HG02798 (cell line): ENCODE results near the gene GUCY2D.
"Not testable (repeated sequence)": the region's sequence is repeated elsewhere in the genome, so short reads cannot be mapped to it uniquely, and the experiment has no call there.

Experiments
- ATAC-seq: cut with Tn5 transposase; IDR thresholded peaks from one replicate; pipeline ENCODE4 v1.9.1; 2021; ENCODE audit warnings: mild to moderate bottlenecking; ENCODE audit not compliant: unreplicated experiment, poor library complexity

Gene GUCY2D

DNA sequence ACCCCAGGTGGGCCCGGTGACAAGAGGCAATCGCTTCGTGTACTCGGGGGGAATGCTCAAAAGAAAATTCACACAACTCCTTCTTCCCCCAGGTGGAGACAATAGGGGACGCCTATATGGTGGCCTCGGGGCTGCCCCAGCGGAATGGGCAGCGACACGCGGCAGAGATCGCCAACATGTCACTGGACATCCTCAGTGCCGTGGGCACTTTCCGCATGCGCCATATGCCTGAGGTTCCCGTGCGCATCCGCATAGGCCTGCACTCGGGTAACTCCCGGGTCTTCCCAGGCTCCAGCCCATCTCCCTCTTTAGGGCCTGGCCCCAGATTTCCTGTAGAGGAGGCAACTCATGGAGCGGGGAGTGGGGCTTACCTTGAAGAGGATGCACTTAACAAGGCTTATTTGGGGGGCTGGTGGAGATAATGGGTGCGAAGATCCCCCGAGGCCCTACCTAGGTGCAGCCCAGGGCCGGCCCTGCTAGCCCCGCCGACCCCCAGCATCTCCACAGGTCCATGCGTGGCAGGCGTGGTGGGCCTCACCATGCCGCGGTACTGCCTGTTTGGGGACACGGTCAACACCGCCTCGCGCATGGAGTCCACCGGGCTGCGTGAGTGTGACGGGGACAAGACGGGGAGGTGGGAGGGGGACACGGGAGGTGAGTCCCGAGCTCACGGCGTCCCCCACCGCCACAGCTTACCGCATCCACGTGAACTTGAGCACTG, 13.0 kb downstream of the GUCY2D start:
- no peak for ATAC-seq

DNA sequence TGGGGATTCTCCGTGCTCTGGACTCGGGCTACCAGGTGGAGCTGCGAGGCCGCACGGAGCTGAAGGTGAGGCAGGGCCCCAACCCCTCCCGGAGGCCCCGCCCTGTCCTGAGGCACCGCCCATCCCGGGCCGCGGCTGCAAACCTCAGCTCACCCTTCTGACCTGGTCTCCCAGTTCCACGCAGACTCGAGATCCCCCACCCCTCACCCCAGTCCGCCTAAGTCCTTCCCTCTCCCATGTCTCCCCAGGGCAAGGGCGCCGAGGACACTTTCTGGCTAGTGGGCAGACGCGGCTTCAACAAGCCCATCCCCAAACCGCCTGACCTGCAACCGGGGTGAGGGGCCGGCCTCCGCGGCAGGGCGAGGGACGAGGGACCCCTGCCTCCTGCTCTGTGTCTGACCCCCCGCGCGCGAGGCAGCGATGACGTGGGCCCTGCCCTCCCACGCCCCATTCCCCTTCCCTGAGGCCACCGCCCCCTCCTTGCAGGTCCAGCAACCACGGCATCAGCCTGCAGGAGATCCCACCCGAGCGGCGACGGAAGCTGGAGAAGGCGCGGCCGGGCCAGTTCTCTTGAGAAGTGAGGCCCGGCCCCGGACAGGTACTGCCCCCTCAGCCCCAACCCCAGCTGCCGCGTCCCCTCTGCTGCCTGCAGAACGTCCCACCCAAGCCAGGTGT, 13.7 kb downstream of the GUCY2D start:
- ATAC-seq: no peak

DNA sequence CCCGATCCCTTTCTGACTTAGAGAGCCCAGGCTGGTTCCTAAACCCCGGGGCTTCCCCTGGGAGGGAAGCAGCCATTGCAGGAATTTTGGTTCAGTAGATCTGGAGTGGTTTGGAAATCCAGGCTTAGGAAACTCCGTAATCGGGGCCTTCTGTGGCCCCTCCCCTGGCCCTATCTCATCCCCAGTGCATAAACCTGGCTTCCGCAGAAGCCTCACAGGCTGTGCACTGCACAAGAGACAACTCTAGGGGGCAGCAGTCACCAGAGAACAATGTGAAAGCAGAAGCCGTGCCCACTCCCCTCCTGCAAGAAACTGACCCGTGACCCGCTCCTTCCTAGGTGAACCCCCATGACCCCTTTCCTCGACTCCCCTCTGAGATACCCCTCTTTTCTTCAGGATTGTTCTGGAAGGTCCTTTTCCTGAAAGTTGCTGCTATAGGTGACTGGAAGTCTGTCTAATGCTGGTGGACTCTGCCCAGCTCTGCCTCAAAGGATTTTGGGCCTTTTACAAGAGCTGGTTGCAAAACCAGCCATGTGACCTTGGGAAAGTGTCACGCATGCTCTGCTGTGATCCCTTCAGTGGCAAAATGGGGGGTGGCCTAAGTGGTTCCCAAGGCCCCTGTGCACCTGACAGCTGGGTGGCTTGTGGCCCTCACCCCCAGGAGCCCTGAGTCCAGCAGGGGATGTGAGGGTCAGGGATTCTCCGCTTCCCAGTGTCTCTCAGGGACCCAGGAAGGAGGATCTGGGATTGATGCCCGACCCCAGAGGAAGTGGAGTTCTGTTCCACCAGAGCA, 14.4 kb downstream of the GUCY2D start:
- no peak for ATAC-seq

DNA sequence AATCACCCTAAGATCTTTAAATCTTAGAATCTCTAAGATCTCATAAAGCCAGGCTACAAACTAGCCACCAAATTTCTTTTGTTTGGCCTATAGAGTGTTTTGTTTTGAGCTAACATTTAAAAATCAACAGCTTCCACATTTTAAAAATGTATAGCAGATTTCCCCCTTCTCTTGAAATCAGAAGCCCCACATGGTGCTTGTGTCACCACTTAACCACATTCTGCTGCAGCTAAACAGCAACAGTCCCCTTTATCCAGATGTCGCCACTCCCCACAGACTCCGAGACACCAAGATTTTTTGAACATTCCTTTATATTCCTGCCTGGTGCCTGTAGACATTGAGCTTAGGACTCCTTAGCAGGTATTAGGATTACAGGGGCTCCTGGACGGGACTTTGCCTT, 16.0 kb downstream of the GUCY2D start:
- no peak for ATAC-seq

DNA sequence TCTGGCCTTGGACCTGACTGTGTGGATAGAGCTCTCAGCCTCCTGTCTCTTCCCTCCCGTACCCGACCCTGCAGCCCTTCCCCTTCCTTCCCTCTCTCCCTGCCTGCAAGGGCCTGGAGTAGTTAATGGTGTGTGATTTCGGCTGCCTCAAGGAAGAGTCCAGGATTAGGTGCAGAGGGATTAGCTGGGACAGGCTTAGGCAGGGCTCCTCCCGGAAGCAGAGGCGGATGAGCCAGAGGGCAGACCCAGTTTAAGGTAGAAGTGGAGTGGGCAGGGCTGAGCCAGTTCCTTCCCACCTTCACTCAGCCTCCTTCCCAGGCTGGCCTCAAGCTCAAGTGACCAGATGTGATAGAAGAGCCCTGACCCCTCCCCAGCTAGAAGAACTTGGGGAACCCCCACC, 16.8 kb downstream of the GUCY2D start:
- no peak for ATAC-seq

DNA sequence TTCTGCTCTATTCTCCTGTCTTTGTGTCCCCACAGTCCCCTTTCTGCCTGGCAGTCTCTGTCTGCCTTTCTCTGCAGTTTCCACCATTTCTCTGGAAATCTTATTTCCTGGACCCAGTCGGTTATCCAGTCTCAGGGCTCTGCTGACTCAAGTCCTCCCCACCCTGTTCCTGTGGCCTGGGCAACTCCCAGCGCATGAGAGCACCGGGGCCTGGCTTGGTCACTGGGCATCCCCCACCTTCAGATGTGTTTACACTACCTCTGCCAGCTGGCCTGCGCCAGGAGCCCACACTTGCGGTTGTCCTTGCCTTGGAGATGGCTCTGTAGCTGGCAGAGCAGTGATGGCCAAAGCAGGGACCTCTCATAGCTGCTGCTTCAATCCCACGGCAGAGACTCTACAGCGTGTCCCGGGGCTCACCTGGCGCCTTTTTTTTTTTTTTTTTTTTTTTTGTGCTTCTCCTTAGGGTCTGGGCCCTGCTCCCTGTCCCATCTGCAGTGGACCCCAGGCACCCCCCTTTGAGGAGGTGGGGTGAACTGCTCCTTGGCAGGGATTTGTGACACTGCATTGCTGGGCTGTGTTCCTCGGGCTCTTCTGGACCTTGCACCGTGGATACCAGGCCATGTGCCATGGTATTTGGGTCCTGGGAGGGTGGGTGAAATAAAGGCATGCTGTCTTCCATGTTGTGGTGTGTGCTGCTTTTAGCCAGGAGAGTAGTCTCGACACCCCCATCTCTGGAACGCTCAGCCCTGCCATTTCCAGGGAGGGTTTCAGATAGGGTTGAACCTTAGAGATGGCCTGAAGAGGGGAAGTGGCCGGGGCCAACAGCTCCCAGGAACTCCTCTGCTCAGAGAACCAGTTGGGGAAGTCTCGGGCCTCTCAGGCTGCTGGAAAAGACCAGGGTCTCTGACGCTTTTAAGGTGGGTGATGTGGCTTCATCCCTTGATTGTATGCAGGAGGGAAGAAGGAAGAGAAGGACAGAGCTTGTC, 17.5 kb downstream of the GUCY2D start:
- no peak for ATAC-seq

DNA sequence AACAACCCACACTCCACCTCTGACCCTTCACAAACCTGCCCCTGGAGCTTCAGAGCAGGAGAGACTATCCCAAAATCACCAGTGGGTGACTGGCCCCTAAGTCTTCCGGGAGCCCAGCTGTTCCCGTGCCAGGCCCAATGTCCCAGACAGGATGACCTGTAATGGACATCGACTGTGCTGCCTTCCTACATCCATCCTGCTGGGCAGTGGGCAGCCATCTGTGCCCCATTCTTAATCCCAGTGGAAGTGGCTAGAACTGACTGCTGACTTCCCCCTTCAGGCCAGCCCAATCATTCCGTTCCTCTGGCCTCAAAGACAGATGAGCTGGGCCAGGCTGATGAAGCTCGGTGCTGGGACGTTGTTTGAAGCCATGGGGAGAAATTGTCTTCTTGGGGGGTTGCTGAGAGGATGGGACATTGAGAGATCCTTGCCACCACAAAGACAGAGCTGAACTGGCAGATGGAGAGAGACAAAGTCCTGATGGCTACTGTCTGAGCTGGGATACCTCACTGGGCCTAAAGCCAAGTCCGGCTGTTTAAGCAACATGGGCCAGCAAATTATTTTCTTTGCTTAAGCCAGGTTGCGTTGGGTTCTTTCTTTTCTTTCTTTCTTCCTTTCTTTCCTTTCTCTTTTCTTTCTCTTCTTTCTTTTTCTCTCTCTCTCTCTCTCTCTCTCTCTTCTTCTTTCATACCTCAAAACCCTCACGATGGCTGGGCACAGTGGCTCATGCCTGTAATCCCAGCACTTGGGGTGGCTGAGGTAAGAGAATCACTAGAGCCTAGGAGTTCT, 18.6 kb downstream of the GUCY2D start:
- ATAC-seq: no peak

DNA sequence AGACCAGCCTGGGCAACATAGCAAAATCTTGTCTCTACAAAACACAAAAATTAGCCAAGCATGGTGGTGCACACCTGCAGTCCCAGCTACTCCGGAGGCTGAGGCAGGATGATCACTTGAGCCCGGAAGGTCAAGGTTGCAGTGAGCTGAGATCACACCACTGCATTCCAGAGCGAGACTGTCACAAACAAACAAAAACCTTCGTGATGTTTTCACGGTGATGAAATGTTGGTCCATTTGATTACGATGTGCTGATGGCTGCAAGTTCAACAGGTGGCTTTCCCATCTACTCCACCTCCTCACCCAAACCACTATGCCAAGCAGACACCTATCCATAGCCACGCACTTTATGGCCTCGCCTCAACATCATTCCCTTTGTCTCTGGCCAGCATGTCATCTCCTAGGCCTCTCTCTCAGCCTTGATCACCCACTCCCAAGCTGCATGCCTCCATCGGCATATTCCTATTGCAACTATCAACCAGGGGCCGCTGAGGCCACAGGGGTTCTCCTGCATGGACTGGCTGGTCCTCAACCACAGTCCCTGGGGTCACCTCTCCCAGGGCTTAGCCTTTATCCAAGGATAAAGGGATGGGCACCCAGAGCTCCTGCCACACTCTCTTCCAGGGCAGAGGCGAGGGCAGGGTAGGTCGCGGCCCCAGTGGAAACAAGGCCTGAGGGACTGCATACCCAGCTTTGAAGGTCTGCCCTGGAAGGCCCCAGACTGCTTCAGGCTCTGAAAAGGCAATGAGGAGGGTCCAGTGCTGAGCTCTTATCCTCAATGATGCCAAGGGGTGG, 19.3 kb downstream of the GUCY2D start:
- ATAC-seq: no peak

DNA sequence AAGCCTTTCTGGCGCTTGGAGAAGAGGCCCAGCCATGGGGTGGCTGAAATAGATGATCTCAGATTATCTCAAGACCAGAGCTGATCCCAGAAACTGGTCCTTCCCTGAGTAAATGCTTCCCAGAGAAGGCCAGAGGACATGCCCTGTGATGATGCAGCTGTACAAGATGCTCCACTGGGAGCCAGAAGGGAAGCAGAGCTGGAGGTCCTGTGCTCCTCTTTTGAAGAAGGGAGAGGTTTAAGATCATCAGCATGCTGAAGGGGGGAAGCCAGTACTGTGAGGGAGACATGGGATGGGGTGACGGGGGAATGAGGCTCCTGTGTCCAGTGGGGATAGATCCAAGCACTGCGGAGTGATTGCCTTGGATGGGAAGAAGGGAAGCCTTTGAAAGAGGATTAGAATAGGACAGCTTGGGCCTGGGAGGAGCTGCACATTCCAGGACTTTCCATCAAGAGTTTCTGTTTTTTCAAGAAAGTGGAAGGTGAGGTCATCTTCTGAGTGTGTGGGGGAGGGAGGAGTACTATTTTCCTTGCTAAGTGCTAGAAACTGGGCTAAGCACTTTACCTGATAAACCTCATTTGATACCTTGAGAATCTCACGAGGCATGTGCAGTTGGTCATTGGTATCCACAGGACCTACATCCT, 20.1 kb downstream of the GUCY2D start:
- no peak for ATAC-seq

DNA sequence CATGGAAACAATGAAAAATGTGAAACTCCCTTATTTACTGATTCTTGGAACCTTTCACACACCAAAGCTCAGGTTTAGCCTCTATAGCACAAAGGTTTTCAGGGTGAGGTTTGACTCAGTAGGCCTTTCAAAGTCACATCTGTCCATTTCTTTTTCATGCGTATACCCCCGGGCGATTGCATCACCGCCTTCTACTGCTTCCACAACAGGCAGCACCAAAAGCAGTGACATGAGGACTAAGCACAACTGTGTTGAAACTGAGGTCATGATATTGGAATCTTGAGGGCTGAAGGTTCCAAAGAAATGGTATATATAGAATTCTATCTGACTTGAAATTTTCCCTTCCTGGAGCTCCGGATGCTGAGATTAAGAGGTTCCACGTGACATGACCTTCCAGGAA, 21.7 kb downstream of the GUCY2D start:
- ATAC-seq: not testable (repeated sequence)

DNA sequence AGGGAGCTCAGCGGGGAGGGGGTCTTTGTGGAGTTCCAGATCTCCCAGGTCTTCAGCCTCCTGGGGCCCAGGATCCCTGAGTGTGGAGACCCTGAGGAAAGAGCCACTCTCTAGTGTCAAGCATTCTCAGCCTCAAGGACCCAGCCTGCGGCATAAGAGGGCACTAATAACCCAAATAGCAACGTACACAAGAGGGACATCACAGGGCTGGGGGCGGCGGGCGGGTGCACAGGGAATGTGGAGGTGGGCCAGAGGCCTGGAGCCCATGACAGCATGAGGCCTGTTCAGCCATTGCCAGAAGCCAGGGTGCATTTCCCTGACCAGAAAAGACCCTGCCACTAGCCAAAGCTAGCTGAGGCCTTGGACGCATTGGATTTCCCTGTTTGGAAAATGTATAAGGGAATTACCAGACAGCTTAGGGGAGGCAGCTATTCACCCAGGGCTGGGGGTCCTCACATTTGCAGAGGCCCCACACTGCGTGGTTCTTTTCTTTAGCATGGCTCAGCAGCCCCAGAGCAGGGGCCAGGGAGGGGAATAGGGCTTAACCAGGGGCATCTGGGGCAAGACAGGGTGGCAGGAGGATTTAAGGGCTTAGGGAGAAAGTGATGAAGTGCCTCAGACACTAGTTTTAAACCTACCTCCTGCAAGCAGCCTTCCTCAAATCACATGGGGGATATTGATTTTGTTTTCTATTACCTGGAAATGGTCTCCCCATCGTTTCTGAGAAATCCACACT, 22.9 kb downstream of the GUCY2D start:
- no peak for ATAC-seq

DNA sequence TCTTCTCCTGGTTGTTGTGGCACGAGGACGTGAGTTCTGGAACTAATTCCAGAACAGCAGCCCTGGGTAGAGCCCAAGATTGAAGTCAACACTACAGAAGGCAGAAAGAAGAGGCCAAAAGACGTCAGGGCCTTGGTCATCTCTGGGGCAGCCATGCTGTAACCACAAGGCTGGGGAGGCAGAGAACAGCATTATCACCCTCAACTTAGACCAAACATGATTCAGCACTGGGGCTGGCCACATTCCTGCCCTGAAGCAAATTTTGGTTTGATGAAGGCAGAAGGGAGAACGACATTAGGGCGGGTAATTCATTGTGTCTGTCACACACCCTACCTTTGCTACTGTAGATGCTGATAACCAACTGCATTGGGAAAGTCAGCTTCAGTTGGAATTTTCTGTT, 26.7 kb downstream of the GUCY2D start:
- no peak for ATAC-seq

DNA sequence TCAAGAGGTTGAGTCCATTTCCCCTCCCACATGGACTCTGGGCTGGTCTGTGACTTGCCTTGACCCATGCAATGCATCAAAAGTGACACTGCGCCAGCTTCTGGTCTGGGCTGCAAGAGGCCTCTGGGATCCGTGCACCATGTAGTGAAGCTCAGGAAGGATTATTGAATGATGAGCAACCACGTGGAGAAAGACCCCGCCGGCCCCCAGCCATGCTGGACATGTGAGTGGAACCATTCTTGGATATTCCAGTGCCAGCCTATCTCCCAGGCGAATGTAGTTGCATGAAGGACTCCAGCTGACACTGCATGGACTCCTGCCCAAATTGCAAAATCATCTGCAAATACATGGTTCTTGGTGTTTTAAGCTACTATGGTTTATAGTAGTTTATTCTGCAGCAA, 28.8 kb downstream of the GUCY2D start:
- ATAC-seq: no peak

DNA sequence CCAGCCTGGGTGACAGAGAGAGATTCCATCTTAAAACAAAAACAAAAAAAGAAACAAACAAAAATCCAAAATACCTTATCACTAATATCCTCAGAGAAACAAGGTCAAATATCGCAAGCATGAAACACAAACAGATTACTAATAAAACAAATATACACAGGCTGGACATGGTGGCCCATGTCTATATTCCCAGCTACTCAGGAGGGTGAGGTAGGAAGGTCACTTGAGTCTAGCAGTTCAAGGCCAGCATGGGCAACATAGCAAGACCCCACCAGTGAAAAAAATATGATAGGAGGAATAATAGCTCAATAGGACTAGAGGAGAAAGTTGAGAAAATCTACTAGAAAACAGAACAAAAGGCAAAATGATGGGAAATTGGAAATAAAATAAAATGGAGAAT, 29.5 kb downstream of the GUCY2D start:
- no peak for ATAC-seq

DNA sequence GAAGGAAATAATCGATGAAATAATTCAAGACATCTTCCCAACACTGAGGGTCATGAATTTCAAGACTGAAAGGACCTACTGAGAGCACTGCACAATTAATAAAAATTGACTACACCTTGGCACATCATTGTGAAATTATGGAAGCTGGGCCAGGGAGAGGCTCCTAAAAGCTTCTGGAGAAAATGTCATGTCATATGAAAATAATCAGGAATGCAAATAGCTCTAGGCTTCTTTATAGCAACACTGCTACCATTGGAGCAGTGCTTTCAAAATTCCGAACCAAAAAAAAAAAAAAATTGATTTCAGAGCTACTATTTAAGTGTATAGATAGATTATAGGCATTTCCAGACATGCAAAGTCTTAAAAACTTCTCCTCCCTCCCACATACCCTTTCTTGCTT, 30.0 kb downstream of the GUCY2D start:
- ATAC-seq: no peak

DNA sequence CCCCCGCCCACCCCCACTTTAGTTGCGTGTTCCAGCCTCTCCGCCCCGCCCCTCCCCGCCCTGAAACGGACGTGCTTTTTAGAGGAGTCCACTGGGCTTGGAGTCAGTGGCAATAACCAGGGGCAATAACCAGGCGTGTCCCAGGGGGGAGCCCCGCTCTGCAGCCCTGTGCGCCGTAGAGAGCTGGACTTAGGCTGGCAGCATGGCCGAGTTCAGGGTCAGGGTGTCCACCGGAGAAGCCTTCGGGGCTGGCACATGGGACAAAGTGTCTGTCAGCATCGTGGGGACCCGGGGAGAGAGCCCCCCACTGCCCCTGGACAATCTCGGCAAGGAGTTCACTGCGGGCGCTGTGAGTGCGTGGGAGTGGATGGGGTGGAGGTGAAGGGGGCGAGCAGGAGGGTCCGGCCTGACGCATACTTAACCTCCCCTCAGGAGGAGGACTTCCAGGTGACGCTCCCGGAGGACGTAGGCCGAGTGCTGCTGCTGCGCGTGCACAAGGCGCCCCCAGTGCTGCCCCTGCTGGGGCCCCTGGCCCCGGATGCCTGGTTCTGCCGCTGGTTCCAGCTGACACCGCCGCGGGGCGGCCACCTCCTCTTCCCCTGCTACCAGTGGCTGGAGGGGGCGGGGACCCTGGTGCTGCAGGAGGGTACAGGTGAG, 36.7 kb downstream of the GUCY2D start, which contains the start of gene ALOX15B:
TSS of gene ALOX15B (plus strand) at position 106 of the 657 bp plus-strand sequence. CDS start at position 203, 97 bp downstream.
- no peak for ATAC-seq

DNA sequence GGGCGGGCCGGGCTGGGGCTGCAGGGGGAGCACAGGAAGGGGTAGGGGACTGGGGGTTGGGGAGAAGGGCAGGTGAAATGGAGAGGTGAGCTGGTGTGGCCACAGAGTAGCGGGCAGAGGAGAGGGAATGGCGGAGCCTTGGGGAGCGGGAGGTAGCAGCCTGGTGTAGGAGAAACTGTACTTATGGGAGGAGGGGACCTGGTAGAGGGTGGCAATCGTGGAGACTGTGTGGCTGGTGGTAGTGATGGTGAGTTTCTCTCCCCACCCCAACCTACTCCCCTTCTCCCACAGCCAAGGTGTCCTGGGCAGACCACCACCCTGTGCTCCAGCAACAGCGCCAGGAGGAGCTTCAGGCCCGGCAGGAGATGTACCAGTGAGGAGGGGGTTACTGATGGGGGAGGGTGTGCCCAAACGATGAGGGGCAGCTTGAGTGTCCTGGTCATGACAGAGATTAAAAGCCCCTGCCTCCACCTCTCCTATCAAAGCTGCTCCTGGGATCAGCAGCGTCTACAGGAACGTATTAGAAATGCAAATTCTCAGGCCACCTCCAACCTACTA, 37.3 kb downstream of the GUCY2D start:
- no peak for ATAC-seq
